ENCODE measurements around the gene AGPAT3. TPM values are rescaled to one million over a fixed set of nuclear protein-coding genes. Genes with fewer than 3 reads are reported as not detected.

The AGPAT3 gene
- total RNA-seq, 1 donor from 2014 or later = 43.7 TPM

- DNase-seq (ENCODE audit: low read depth, low spot score) = no peak
Measured at GRCh38 chr21:43861706-43862105, 3.3 kb upstream of the AGPAT3 start.

DNA sequence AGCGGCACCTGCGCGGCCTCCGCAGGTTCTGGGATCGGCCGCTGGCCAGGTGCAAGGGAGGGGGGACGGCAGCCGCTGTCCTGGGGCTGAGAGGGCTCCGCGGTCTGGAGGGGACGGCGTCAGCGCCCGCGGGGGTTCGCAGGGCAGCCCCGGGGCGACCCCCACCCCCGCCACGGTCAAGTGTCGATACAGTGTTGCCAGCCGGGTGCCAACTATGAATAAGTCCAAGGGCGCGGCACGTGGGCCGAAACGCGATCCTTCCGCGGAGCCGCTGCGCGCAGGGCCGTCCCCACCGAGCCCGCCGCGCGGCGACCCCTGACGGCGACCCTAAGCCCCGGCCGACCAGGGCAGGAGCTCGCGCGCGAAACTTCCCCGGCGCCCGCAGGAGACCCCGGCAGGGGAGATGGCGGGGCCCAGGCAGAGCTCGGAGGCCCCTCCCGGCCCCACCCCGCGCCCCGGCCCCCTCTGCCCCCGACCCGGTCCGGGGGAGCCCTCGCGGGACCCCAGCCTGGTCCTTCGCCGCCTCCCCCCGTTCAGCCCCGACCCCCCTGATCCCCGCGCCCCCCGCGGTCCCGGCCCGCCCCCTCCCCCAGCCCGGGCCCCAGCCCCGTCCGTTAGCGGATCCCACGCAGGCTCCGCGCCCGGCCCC lies 586 bp upstream of the AGPAT3 start:
- no peak for DNase-seq (ENCODE audit: low read depth, low spot score)

- DNase-seq (ENCODE audit: low read depth, low spot score) = no peak
Measured at GRCh38 chr21:43865540-43866259, 677 bp downstream of the AGPAT3 start.

GRCh38 chr21:43866260-43866629 lies 1.2 kb downstream of the AGPAT3 start:
- DNase-seq (ENCODE audit: low read depth, low spot score) = no peak

DNA sequence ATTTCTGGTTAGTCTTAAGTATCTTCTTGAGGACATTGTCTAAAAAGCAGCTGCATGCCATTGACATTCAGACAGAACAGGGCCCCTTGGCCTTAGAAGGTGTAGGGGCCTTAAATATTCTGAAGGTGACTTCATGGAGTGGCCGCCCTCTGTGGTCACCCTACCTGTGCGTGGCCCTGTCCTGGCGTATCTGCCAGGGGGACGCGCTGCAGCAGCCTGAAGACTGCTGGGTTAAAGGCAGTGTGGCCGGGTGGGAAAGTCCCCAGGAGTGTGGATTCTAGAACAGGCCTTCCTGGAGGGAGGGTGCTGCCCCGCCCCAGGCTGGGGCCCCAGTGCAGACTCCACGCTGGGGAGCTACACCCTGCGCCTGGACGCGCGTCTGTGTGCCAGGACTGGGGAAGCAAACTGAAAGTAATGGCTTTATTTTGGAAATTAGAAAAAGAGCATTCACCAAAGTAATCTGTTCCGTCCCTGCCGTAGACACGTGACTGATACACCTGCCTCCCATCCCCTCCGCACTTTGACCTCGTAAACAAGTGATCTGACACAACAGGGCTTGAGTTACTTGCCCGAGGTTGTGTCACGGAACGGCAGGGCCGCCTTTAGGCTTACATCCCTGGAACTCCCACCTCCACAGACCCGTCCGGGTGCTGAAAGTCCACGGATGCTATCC lies 1.8 kb downstream of the AGPAT3 start:
- no peak for DNase-seq (ENCODE audit: low read depth, low spot score)

DNA sequence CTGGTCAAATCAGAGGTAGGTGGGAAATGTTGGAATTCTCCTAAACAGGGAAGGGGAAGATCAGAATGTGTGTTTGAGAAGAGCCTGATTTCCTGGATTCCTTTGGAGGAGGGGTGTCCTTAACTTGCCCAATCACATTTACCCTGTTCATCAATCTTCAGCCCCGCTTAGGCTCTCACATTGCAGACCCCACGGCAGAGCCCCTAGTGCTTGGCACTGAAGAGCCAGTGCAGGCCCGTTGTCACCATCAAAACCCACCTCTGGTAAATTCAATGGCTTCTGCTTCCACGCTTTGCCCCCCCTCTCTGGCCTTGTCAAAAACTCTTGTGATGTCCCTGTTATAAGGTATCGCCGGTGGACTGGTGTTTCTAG lies 2.3 kb downstream of the AGPAT3 start:
- no peak for DNase-seq (ENCODE audit: low read depth, low spot score)

DNA sequence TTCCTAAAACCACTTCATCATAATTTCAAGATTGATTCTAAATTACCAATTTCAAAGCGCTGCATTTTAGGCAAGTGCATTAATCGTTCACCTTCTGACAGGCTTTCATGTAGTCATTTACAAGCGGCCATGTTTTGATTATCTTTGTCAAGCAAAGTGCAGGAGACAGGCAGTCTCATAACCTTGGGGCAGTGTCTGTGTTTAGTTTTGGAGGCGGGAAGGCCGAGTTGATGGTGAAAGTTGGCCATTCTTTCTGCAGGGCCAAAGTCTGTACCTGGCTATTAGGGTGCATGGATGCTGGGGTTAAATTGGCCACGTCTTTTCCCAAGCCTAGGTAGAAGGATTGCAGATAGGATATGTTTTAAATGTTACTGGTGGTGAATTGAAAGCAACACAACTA lies 2.9 kb downstream of the AGPAT3 start:
- no peak for DNase-seq (ENCODE audit: low read depth, low spot score)

DNA sequence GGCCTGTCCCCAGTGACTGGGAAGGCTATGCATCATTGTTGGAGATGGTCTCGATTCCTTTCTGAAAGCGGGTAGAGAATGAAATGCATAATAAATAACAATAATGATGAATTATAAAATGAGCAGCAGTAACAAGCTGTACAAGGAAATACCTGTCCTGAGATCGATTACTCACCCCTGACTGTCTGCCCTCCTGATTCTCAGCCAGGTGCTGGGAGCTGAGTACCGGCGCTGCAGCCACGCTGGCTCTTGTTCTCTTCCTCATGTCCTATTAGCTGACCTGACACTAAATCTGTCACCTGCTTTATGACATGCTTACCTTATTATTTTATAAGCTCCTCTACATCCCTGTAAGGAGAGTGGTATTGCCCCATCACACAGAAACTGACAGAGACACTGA lies 3.4 kb downstream of the AGPAT3 start:
- no peak for DNase-seq (ENCODE audit: low read depth, low spot score)

DNA sequence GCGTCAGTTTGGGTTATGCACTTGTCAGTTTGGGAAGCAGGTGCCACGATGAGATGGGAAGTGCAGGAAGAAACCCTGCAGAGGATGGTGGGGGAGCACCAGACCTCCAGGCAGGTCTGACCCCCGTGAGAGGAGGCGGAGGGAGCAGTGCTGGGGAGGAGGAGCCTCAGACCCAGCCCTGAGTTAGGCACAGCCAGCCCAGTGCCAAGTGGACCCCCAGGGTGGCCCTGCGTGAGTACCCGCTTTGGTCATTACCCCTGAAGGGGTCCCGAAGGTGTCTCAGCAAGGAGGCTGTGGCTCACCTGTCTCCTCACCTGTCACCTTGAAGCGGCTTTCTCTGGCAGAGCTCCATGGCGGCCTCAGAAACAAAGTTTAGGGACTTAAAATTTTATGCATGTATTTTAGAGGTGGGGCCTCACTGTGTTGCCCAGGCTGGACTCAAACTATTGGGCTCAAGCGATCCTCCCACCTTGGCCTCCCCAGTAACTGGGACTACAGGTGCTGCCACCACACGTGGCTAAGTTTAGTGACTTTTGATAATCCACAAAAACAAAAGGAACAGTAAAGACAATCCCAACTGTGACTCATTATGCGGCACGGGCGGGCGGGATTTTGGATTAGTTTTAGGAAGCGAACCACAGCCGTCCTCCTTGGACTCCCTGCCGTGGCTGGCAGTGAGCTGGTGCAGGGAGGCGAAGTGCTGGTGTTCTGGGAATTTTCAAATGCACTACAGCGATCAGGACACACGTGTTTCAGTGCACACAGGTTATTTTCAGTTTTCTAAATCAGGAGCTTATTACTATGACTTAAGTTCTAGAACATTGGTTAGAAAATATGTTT lies 4.7 kb downstream of the AGPAT3 start:
- no peak for DNase-seq (ENCODE audit: low read depth, low spot score)

DNA sequence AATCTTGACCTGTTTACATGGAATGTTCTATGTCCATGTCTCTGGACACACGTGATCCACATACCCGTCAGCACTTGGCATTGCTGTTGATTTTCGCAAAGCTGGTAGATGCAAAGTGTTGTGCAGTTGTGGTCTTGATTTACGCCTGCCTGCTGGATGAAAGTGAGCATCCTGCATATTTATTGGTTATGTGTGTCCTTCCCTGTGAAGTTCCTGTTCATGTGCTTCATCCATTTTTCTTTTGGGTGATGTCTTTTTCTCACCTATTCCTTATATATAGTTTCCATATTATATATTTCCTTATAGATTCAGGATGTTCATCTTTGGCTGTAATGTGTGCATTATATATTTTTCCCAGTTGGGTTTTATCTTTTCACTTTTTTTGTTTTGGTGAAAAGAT lies 6.5 kb downstream of the AGPAT3 start:
- no peak for DNase-seq (ENCODE audit: low read depth, low spot score)

GRCh38 chr21:43872531-43873197 lies 7.6 kb downstream of the AGPAT3 start:
- no peak for DNase-seq (ENCODE audit: low read depth, low spot score)

DNA sequence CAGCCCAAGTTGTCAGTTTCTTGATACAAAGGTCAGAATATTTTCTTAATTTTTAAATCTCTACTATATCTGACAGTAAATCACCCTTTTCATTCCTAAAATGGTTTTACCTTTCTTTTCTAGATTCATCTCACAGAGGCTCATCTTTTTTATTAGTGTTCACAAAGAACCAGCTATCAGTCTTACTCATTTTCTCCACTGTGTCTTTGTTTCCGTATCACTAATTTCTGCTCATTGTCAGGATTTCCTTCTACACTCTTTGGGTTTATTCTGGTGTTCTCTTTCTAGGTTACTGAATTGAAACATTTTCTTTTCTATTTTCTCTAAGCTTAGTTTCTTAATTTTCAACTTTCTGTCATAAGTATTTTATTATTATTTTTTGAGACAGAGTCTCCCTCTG lies 8.7 kb downstream of the AGPAT3 start:
- DNase-seq (ENCODE audit: low read depth, low spot score) = no peak

- no peak for DNase-seq (ENCODE audit: low read depth, low spot score)
Measured at GRCh38 chr21:43874085-43874805, 9.2 kb downstream of the AGPAT3 start.

- DNase-seq (ENCODE audit: low read depth, low spot score) = no peak
Measured at GRCh38 chr21:43876605-43877004, 11.6 kb downstream of the AGPAT3 start.

- no peak for DNase-seq (ENCODE audit: low read depth, low spot score)
Measured at GRCh38 chr21:43877936-43878575, 13.0 kb downstream of the AGPAT3 start.

- no peak for DNase-seq (ENCODE audit: low read depth, low spot score)
Measured at GRCh38 chr21:43879348-43880110, 14.5 kb downstream of the AGPAT3 start.

- no peak for DNase-seq (ENCODE audit: low read depth, low spot score)
Measured at GRCh38 chr21:43880111-43880985, 15.3 kb downstream of the AGPAT3 start.

DNA sequence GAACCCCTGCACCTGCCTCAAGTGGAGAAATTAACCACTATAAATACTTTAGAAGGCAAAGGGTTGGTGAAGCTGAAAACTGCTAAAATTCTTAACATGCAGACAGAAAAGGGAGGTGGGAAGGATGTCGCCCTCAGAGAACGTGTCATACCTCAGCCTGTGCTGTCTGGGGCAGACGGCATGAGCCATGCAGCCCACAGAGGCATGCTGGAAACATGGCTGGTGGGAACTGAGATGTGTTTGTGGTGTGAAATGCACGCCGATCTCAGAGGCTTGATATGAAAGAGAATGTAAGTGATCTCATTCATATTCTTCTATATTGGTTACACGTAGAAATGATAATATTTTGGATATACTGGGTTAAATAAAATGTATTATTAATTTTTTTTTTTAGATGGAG lies 16.3 kb downstream of the AGPAT3 start:
- DNase-seq (ENCODE audit: low read depth, low spot score) = no peak

Measured in pulmonary artery endothelial cell (primary cell).